ENCODE measurements around the gene CPM.
"Not testable (repeated sequence)": the region's sequence is repeated elsewhere in the genome, so short reads cannot be mapped to it uniquely, and the experiment has no call there.

Gene CPM

DNA sequence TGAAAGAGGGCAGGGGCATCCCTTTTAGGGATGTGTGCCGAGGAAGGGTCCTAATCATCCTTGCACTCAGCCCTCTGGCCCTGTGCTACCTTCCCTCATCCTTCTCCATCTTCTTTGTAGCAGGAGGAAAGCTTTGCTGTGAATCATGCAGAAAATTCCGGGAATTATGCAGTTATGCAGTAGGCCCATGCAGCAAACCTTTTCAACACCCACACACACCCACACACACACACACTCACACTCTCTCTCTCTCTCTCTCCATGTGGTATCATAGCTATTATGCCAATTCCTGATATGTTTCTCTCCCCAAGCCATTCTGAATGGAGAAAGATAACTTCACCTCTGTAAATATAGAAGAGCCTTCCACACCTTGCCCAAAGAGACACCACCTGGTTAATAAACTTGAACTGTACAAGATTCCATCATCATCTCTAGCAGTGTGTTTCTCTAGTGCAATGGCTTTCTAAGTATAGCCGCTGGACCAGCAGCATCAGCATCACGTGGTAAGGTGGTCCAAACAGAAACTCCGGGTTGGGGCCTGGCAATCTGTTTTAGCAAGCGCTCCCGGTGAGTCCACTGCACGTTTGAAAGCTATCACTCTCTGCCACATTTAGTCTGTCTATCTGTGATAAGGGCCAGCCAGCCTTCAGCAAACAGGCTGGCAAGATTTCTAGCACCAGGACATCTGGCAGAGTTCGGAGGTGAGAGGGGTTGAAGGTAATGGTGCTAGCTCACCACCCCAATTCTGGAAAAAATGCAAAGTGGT, 67.4 kb downstream of the CPM start:
- H3K9ac ChIP-seq (ENCODE audit: low read length), result no peak overlapping the region
- no peak overlapping the region for H3K4me2 ChIP-seq (ENCODE audit: low read depth, low read length, poor library complexity, severe bottlenecking)
- no peaks in the 10 kb centered on the region for H3K36me3 ChIP-seq (ENCODE audit: low read length)
- no peak for TF ChIP-seq EZH2phosphoT487 (conservative IDR thresholded peaks at IDR 0.05; ENCODE audit: low read length)
- no peak for TF ChIP-seq CTCF (IDR thresholded peaks at IDR 0.05; ENCODE audit: insufficient read depth, low read length, poor library complexity, severe bottlenecking)
- H4K20me1 ChIP-seq (ENCODE audit: low read depth, low read length), result no peaks in the 10 kb centered on the region
- H3K9me2 ChIP-seq (replicated peaks; ENCODE audit: insufficient read depth, low read length), result no peaks in the 10 kb centered on the region
- H3K27me3 ChIP-seq (ENCODE audit: low read length), result no peaks in the 10 kb centered on the region
- no peaks in the 10 kb centered on the region for H3K79me2 ChIP-seq (ENCODE audit: insufficient read depth, low read length)
- H3K9me3 ChIP-seq (ENCODE audit: insufficient read depth, low read length), result no peaks in the 10 kb centered on the region
- H3F3A ChIP-seq (ENCODE audit: insufficient read depth), result no peaks in the 10 kb centered on the region
- H3K4me3 ChIP-seq (ENCODE audit: insufficient read depth, low read length, poor library complexity, severe bottlenecking), result no peak overlapping the region
- no peak overlapping the region for H2AFZ ChIP-seq (ENCODE audit: low read depth, low read length, severe bottlenecking)
- H3K27ac ChIP-seq (ENCODE audit: low read depth, low read length), result no peak overlapping the region

- no peaks in the 10 kb centered on the region for H3K27me3 ChIP-seq (ENCODE audit: low read length)
- H3K79me2 ChIP-seq (ENCODE audit: insufficient read depth, low read length), result no peaks in the 10 kb centered on the region
- no peaks in the 10 kb centered on the region for H3K36me3 ChIP-seq (ENCODE audit: low read length)
- H3K9me3 ChIP-seq (ENCODE audit: insufficient read depth, low read length), result no peaks in the 10 kb centered on the region
- H3K9ac ChIP-seq (ENCODE audit: low read length), result no peak overlapping the region
- H3K4me2 ChIP-seq (ENCODE audit: low read depth, low read length, poor library complexity, severe bottlenecking), result no peak overlapping the region
- H3K27ac ChIP-seq (ENCODE audit: low read depth, low read length), result no peak overlapping the region
- no peaks in the 10 kb centered on the region for H3F3A ChIP-seq (ENCODE audit: insufficient read depth)
- H3K9me2 ChIP-seq (replicated peaks; ENCODE audit: insufficient read depth, low read length), result no peaks in the 10 kb centered on the region
- H2AFZ ChIP-seq (ENCODE audit: low read depth, low read length, severe bottlenecking), result no peak overlapping the region
- no peaks in the 10 kb centered on the region for H4K20me1 ChIP-seq (ENCODE audit: low read depth, low read length)
- no peak overlapping the region for H3K4me3 ChIP-seq (ENCODE audit: insufficient read depth, low read length, poor library complexity, severe bottlenecking)
- no peak for TF ChIP-seq CTCF (IDR thresholded peaks at IDR 0.05; ENCODE audit: insufficient read depth, low read length, poor library complexity, severe bottlenecking)
- TF ChIP-seq EZH2phosphoT487 (conservative IDR thresholded peaks at IDR 0.05; ENCODE audit: low read length), result no peak
Measured at GRCh38 chr12:68864604-68865003, 68.4 kb downstream of the CPM start.

GRCh38 chr12:68863886-68864454, 69.0 kb downstream of the CPM start:
- not testable (repeated sequence) for H3K9me3 ChIP-seq (ENCODE audit: insufficient read depth, low read length); H3K9ac ChIP-seq (ENCODE audit: low read length); H3F3A ChIP-seq (ENCODE audit: insufficient read depth); H3K27me3 ChIP-seq (ENCODE audit: low read length); H3K4me3 ChIP-seq (ENCODE audit: insufficient read depth, low read length, poor library complexity, severe bottlenecking); H3K9me2 ChIP-seq (replicated peaks; ENCODE audit: insufficient read depth, low read length); H3K36me3 ChIP-seq (ENCODE audit: low read length); H4K20me1 ChIP-seq (ENCODE audit: low read depth, low read length); H3K79me2 ChIP-seq (ENCODE audit: insufficient read depth, low read length); H3K27ac ChIP-seq (ENCODE audit: low read depth, low read length); H2AFZ ChIP-seq (ENCODE audit: low read depth, low read length, severe bottlenecking)
- TF ChIP-seq CTCF (IDR thresholded peaks at IDR 0.05; ENCODE audit: insufficient read depth, low read length, poor library complexity, severe bottlenecking), result peak; percentile 73
- H3K4me2 ChIP-seq (ENCODE audit: low read depth, low read length, poor library complexity, severe bottlenecking), result peak overlapping the region; percentile 16

Data from SU-DHL-6 (cell line).